Panc1 (cell line): ENCODE results near the gene UBE2Q2.
"Not testable (repeated sequence)": the region's sequence is repeated elsewhere in the genome, so short reads cannot be mapped to it uniquely, and the experiment has no call there.

Experiments
- CTCF ChIP-seq: fragments of 450-650 bp; IDR thresholded peaks from 2 replicates; pipeline ENCODE4 v1.5.1; 2017; ENCODE audit warnings: mild to moderate bottlenecking
- POLR2AphosphoS5 ChIP-seq: IDR thresholded peaks from 2 replicates; pipeline ENCODE4 v1.6.1; 2012; ENCODE audit warnings: mild to moderate bottlenecking, low read depth, low read length, moderate library complexity
- REST ChIP-seq, 2 experiments: IDR thresholded peaks; 2 replicates each; pipeline ENCODE4 v1.6.1; 2011 to 2012; ENCODE audit warnings: low read depth in 2 of 2, control low read depth in 1 of 2, low read length in 1 of 2, mild to moderate bottlenecking in 1 of 2, moderate library complexity in 1 of 2; ENCODE audit not compliant: insufficient read depth in 1 of 2
- SIN3A ChIP-seq: IDR thresholded peaks from 2 replicates; pipeline ENCODE4 v1.6.1; 2012; ENCODE audit warnings: low read depth, mild to moderate bottlenecking, low read length, moderate library complexity, borderline replicate concordance; ENCODE audit not compliant: insufficient read depth

GRCh38 chr15:75910355-75910754 is 67.1 kb downstream of the UBE2Q2 start:
- TF ChIP-seq CTCF; REST (IDR thresholded peaks at IDR 0.05; ENCODE audit: insufficient read depth in 1 of 2, low read depth in 2 of 2, low read length in 1 of 2); POLR2AphosphoS5; SIN3A: not testable (repeated sequence)
